G401.6 (cell line): ENCODE results near the gene ZBTB38.

Experiments used
- FAIRE-seq: peaks from 2 replicates; lab custom pipeline; 2012; peaks lifted over from hg19 to GRCh38; lab: Jason Lieb, UNC

Gene ZBTB38

GRCh38 chr3:141387516-141387915 is 19.2 kb downstream of the ZBTB38 start:
- FAIRE-seq = no peak

- FAIRE-seq = no peak
These were observed 20.1 kb downstream of the ZBTB38 start for GRCh38 chr3:141388395-141388794.

GRCh38 chr3:141388823-141389621 is 20.7 kb downstream of the ZBTB38 start:
- FAIRE-seq = no peak

DNA sequence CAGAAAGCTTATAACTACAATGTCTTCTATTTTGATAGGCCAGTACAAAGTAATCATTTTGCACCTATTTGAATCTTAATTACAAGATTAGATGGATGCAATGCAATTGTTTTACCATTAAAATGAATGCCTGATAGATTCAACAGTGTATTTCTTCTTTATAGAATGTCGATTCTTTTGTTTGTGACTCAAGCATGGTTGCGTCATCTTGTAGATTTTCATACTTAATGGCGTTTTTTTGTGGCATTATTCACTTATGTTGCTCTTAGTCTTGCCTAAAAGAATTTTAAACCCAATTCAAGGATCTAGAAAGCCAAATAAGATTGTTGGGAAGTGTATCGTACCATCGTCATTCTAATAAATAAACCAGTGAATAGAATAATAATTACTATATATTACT is 21.4 kb downstream of the ZBTB38 start:
- no peak for FAIRE-seq

DNA sequence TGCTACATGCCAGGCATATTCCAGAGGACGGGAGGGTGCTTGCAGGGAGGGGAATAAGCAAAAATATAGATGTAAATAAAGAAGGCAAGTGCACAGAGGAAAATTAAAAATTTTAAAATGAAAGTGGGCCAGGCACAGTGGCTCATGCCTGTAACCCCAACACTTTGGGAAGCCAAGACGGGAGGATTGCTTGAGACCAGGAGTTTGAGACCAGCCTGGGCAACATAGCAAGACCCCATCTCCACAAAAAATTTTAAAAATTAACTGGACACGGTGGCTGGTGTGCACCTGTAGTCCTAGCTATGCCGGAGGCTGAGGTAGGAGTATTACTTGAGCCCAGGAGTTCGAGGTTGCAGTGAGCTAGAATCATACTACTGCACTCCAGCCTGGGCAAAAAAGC is 22.4 kb downstream of the ZBTB38 start:
- FAIRE-seq = no peak

- no peak for FAIRE-seq
These were observed 23.1 kb downstream of the ZBTB38 start for GRCh38 chr3:141391298-141391990.

- no peak for FAIRE-seq
These were observed 23.6 kb downstream of the ZBTB38 start for GRCh38 chr3:141391991-141392316.

DNA sequence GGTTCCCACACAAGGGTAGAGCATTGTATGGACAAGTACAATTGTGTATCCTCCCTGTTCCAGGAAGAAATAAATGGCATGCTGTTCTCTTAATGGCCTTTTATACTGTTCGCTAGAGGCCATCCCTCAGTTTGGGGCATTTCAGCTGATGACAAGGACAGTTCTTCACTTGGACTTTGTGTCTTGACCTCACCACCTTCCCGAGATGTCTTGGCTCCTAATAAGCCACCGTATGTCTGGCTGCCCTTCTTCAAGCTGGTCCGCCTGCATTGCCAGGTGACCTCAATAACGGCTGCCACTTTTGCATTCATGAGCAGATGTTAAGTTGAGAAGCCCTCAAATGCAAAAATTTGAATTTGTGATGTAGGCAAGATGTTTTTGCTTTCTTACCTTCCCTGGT is 24.1 kb downstream of the ZBTB38 start:
- FAIRE-seq = no peak

GRCh38 chr3:141392897-141393734 is 24.8 kb downstream of the ZBTB38 start:
- no peak for FAIRE-seq

DNA sequence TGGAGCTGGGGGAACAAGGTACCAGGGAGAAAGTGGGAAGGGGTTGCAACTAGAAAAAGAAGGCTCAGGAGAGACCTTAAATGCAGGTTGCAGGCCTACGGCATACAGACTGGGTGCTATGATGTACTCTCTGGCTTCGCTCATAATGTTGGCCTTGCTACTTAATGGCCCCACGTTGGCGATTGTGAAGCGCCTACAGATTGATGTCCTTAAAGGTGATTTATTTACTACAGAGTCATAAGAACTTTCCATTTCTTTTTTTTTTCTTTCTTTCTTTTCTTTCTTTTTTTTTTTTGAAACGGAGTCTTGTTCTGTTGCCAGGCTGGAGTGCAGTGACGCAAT is 25.4 kb downstream of the ZBTB38 start:
- no peak for FAIRE-seq

GRCh38 chr3:141394560-141394959 is 26.3 kb downstream of the ZBTB38 start:
- FAIRE-seq = no peak

DNA sequence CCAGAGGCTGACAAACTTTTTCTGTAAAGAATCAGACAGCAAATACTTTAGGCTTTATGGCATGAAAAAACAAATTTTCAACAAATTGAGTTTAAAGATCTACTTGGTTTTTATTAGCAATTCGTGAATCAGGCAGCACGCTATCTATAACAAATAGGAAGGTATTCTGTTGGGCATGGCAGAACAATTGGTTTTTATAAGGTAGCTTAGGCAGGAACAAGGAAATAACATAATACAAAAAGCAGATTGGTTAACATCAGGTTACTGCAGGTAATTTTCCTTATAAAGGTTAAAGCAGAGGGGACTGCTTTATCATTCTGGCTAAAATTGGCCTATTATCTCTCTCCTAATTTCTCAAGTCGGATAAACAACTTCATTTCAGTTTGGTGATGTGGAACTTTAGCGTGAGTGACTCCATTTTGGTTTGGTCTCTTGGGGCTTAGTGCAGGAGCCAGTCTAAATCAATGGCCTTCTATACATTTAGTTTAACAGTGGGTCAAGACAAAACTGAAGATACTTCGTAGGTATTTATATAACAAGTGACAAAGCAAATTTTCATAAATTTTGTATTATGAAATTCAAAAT is 26.8 kb downstream of the ZBTB38 start:
- no peak for FAIRE-seq

DNA sequence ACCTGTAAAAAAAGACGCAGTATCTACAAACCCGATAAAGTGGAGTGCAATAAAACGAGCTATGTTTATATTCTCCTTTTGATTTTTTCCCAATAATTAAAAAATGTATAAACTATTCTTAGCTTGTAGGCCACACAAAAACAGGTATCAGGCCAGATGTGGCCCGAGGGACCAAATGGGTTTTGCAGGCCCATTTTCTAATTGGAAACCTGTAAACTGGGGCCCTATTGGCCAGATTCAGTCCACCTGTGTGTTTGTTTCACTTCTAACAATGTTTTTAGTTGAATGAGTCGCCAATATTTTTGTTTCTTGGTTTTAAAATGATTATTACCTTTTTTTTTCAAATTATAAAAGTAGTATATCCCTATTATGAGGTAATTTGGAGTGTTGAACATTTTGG is 29.7 kb downstream of the ZBTB38 start:
- FAIRE-seq = no peak

DNA sequence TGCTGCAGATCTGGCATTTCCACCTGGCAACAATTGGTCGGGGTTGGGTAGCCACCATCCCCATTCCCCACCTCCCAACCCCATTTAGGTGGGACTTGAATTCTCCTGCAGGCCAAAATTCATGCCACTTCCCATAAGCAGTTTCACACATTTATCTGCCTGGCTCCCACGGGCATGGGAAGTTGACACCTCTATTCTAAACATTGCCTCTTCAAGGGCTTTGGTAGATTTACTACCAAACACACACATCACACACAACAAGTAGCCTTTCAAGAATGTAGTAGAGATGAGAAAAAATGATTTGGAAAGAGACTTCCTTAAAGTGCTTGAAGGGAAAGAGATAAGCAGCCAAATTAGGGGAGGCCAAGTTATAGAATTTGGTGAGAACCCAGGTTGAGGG is 30.9 kb downstream of the ZBTB38 start:
- FAIRE-seq = no peak

DNA sequence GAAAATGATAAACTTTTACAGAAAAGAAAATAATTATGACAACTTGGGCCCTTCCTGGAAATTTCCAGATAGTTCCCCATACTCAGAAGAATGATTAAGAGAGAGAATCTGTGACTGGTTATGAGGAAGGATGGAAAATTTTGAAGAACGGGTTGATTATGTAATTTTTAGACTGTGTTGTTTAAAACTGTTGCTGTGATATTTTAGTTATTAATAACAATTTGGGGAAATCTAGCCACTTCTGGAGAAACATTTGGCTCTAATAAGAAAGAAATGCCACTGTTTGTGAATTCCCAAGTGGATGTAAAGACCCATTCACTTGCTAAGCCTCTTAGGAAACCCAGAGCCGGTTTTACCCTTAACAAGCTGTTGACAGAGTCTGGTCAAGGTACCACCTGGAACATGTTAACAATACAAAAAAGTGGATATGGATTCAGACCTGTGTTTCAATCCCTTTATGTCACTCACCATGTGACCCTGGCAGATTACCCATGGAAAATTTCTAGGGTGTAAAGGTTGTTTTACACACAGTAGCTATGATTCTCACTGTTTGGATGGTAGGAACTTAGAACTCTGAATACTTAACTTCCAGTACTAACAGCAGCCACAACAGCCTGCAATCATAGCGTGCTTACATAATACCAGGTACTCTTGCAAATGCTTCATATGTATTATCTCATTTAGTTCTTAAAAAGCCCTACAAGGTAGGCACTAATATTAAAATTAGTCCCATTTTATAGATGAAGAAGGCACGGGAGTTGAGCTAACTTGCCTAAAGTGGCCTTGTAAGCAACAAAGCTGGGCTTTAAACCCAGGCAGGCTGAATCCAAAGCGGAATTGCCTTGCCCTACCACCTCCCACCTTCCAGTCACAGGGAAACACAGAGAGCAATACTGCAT is 32.0 kb downstream of the ZBTB38 start:
- FAIRE-seq = no peak

GRCh38 chr3:141401095-141401494 is 32.8 kb downstream of the ZBTB38 start:
- no peak for FAIRE-seq

DNA sequence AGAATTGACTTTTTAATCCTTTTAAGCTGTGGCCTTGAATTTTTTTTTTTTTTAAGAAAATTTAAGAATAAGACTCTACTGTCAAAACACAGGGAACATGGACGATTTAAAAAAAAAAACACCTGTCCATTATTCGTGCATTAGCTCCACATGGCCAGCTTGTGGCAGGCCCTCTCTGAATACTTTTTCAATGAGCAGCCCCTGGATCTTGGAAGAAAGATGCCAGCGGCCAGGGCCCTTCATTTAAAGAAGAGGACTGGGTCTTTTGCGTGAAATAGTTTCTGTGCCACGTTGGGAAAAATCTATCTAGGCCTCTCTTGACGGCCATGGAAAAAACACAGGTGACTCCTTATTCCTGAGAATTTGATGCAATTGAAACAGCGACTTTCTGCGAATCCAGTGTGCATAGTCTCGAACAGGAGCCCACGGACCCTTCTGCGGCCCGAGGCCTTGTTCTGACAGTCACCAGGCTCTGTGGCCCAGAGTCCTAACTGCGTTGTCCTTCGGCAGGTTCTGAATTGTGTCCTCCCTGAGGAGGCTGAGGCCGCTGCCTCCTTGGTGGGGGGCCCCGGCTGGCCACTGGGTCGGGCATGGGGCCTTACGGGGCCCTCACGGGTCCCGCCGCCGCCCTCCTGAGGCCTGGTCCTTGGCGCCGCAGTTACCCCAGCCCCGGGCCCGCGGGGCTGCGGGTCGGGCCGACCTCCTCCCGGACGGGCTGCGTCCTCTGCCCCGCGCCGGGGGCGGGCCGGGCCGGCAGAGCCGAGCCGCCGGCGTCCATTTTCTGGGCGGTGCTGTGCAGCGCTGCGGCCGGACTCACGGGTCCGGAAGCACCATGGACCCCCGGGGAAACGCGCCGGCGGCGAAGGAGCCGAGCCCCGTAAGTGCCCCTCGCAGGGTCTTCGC is 33.5 kb downstream of the ZBTB38 start:
- FAIRE-seq = no peak

- FAIRE-seq = no peak
These were observed 34.3 kb downstream of the ZBTB38 start for GRCh38 chr3:141402476-141403171.

- no peak for FAIRE-seq
These were observed 35.3 kb downstream of the ZBTB38 start for GRCh38 chr3:141403576-141403975.

DNA sequence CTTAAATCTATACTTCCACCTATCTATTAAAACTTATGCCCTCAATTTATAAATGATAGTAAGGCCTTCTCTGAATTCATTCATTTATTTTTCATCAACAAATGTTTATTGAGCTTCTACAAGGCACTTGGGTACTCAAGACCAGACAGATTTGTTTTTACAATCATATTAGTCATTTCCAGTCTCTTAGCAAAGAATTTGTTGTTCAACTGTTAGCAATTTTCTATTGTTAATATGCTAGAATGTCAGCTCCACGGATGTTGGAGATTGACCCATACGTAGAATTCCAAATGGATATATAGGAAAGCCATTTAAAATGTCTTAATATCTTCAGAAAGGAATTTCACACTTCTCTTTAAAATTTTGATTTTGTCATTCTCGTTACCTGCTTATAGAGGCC is 36.7 kb downstream of the ZBTB38 start:
- no peak for FAIRE-seq
